Measurements from ENCODE around the gene ADGRB2.

ADGRB2 gene

GRCh38 chr1:31748365-31748764 lies 15.8 kb downstream of the ADGRB2 start:
- Histone ChIP-seq H3K9me3 (replicated peaks; ENCODE audit: insufficient read depth, low read length) (no peaks in the 10 kb centered on the region), H3K79me2 (ENCODE audit: low read length) (no peaks in the 10 kb centered on the region), H4K20me1 (ENCODE audit: insufficient read depth, low read length) (no peaks in the 10 kb centered on the region), H3K27ac (ENCODE audit: low read length) (no peak overlapping the region), H2AFZ (ENCODE audit: low read length) (no peak overlapping the region), H3K9ac (ENCODE audit: low read length) (no peak overlapping the region), H3K36me3 (replicated peaks; ENCODE audit: insufficient read depth, low read length) (no peaks in the 10 kb centered on the region), H3K4me2 (ENCODE audit: low read depth, low read length) (no peak overlapping the region), H3K4me3 (ENCODE audit: low read length) (no peak overlapping the region), H3F3A (ENCODE audit: insufficient read depth, low read length) (peaks cover 10% of the 10 kb centered on the region), H3K4me1 (ENCODE audit: low read length) (peaks cover 24% of the 10 kb centered on the region), H3K27me3 (replicated peaks; ENCODE audit: insufficient read depth, low read length) (no peaks in the 10 kb centered on the region), H3K9me2 (replicated peaks; ENCODE audit: insufficient read depth, low read length) (no peaks in the 10 kb centered on the region)
- TF ChIP-seq EZH2 (optimal IDR thresholded peaks at IDR 0.05; ENCODE audit: low read depth, low read length), result no peak
- no peak for TF ChIP-seq EZH2phosphoT487 (IDR thresholded peaks at IDR 0.05; ENCODE audit: low read length)
- TF ChIP-seq CTCF (IDR thresholded peaks at IDR 0.05; ENCODE audit: low read length), result no peak
- no peak for DNase-seq

- no peaks in the 10 kb centered on the region for H4K20me1 ChIP-seq (ENCODE audit: insufficient read depth, low read length)
- H3F3A ChIP-seq (ENCODE audit: insufficient read depth, low read length), result peaks cover 10% of the 10 kb centered on the region
- H3K4me1 ChIP-seq (ENCODE audit: low read length), result peaks cover 24% of the 10 kb centered on the region
- H3K9me3 ChIP-seq (replicated peaks; ENCODE audit: insufficient read depth, low read length), result no peaks in the 10 kb centered on the region
- TF ChIP-seq EZH2 (optimal IDR thresholded peaks at IDR 0.05; ENCODE audit: low read depth, low read length) (no peak), CTCF (IDR thresholded peaks at IDR 0.05; ENCODE audit: low read length) (no peak), EZH2phosphoT487 (IDR thresholded peaks at IDR 0.05; ENCODE audit: low read length) (no peak)
- H3K9me2 ChIP-seq (replicated peaks; ENCODE audit: insufficient read depth, low read length), result no peaks in the 10 kb centered on the region
- DNase-seq, result no peak
- no peak overlapping the region for H3K4me3 ChIP-seq (ENCODE audit: low read length)
- H3K36me3 ChIP-seq (replicated peaks; ENCODE audit: insufficient read depth, low read length), result no peaks in the 10 kb centered on the region
- no peaks in the 10 kb centered on the region for H3K79me2 ChIP-seq (ENCODE audit: low read length)
- H3K9ac ChIP-seq (ENCODE audit: low read length), result no peak overlapping the region
- H3K27ac ChIP-seq (ENCODE audit: low read length), result no peak overlapping the region
- H3K27me3 ChIP-seq (replicated peaks; ENCODE audit: insufficient read depth, low read length), result no peaks in the 10 kb centered on the region
- no peak overlapping the region for H2AFZ ChIP-seq (ENCODE audit: low read length)
- H3K4me2 ChIP-seq (ENCODE audit: low read depth, low read length), result no peak overlapping the region
Measured at GRCh38 chr1:31747304-31747703, 16.8 kb downstream of the ADGRB2 start.

- H3K9me2 ChIP-seq (replicated peaks; ENCODE audit: insufficient read depth, low read length), result no peaks in the 10 kb centered on the region
- no peaks in the 10 kb centered on the region for H3K9me3 ChIP-seq (replicated peaks; ENCODE audit: insufficient read depth, low read length)
Measured at GRCh38 chr1:31746687-31747086, 17.5 kb downstream of the ADGRB2 start.

More at GRCh38 chr1:31746687-31747086, 17.5 kb downstream of the ADGRB2 start:
- Histone ChIP-seq H2AFZ (ENCODE audit: low read length) (no peak overlapping the region), H3K4me2 (ENCODE audit: low read depth, low read length) (no peak overlapping the region), H3F3A (ENCODE audit: insufficient read depth, low read length) (peaks cover 10% of the 10 kb centered on the region), H3K27me3 (replicated peaks; ENCODE audit: insufficient read depth, low read length) (no peaks in the 10 kb centered on the region), H3K79me2 (ENCODE audit: low read length) (no peaks in the 10 kb centered on the region), H3K4me1 (ENCODE audit: low read length) (peaks cover 24% of the 10 kb centered on the region), H4K20me1 (ENCODE audit: insufficient read depth, low read length) (no peaks in the 10 kb centered on the region), H3K27ac (ENCODE audit: low read length) (no peak overlapping the region), H3K9ac (ENCODE audit: low read length) (no peak overlapping the region), H3K36me3 (replicated peaks; ENCODE audit: insufficient read depth, low read length) (no peaks in the 10 kb centered on the region), H3K4me3 (ENCODE audit: low read length) (no peak overlapping the region)
- TF ChIP-seq CTCF (IDR thresholded peaks at IDR 0.05; ENCODE audit: low read length), result no peak
- TF ChIP-seq EZH2phosphoT487 (IDR thresholded peaks at IDR 0.05; ENCODE audit: low read length), result no peak
- no peak for TF ChIP-seq EZH2 (optimal IDR thresholded peaks at IDR 0.05; ENCODE audit: low read depth, low read length)
- DNase-seq, result no peak

Measured in MM.1S (cell line).